Naive thymus-derived CD4-positive, alpha-beta T cell (primary cell): Measurements from ENCODE around the gene GIMAP5. TPM values are rescaled to one million over a fixed set of nuclear protein-coding genes. Genes with fewer than 3 reads are reported as not detected.
A peak's percentile ranks its signal among the peaks of the same experiment; 100 is the strongest.
"Not testable (repeated sequence)": the region's sequence is repeated elsewhere in the genome, so short reads cannot be mapped to it uniquely, and the experiment has no call there.

Experiments
- ATAC-seq: fragments of 150-1000 bp; cut with Tn5 transposase; 2 replicates; pipeline ENCODE4 v1.10.0; 2021; ENCODE audit warnings: mild to moderate bottlenecking, moderate library complexity
- CTCF ChIA-PET: fragments of 350-600 bp; sonication (Branson Sonifier 250); formaldehyde crosslinking; loops from one replicate; lab custom pipeline; 2021; ENCODE audit warnings: antibody characterized with exemption; lab: Charles Lee
- POLR2A ChIA-PET: fragments of 350-600 bp; sonication (Branson Sonifier 250); formaldehyde crosslinking; loops from one replicate; lab custom pipeline; 2021; ENCODE audit warnings: antibody characterized with exemption, inconsistent platforms; lab: Charles Lee
- DNase-seq, 9 donors: peaks; one replicate each; pipeline versions ENCODE4 v3.0.0 to v3.0.0-alpha.2; 2020 to 2022; ENCODE audit warnings: mixed read lengths in 1 of 9
- H3K27ac ChIP-seq: one replicate; pipeline ENCODE4 v1.7.0; 2013; ENCODE audit warnings: mild to moderate bottlenecking, low read depth, low read length, moderate library complexity
- H3K27me3 ChIP-seq, 2 donors: one replicate each; pipeline ENCODE4 v1.7.0; 2013; ENCODE audit warnings: low read length in 2 of 2, mild to moderate bottlenecking in 2 of 2, moderate library complexity in 2 of 2; ENCODE audit not compliant: control insufficient read depth in 2 of 2, insufficient read depth in 2 of 2
- H3K36me3 ChIP-seq, 3 experiments: 1 replicate in 2 of 3; 2 replicates in 1 of 3; pipeline ENCODE4 v1.7.0; 2013; ENCODE audit warnings: low read length in 3 of 3, mild to moderate bottlenecking in 3 of 3, moderate library complexity in 1 of 3; ENCODE audit not compliant: insufficient read depth in 3 of 3, control insufficient read depth in 2 of 3
- H3K4me1 ChIP-seq, 2 donors: one replicate each; pipeline ENCODE4 v1.7.0; 2013; ENCODE audit warnings: low read length in 2 of 2, mild to moderate bottlenecking in 2 of 2, moderate library complexity in 1 of 2; ENCODE audit not compliant: control insufficient read depth in 2 of 2, insufficient read depth in 2 of 2
- H3K4me3 ChIP-seq: 2 replicates; pipeline ENCODE4 v1.7.0; 2013; ENCODE audit warnings: mild to moderate bottlenecking, low read length
- H3K9me3 ChIP-seq, 3 experiments: 1 replicate in 2 of 3; 2 replicates in 1 of 3; pipeline ENCODE4 v1.7.0; 2013; ENCODE audit warnings: low read length in 3 of 3; ENCODE audit not compliant: control insufficient read depth in 2 of 3
- H3K27ac Mint-ChIP-seq, 9 donors: one replicate each; pipeline ENCODE4 v1.8.0; 2020 to 2022; ENCODE audit warnings: mixed read lengths in 9 of 9, mild to moderate bottlenecking in 8 of 9, moderate library complexity in 5 of 9, inconsistent platforms in 2 of 9
- H3K27me3 Mint-ChIP-seq, 5 donors: one replicate each; pipeline ENCODE4 v1.8.0; 2021 to 2022; ENCODE audit warnings: mixed read lengths in 5 of 5, mild to moderate bottlenecking in 1 of 5
- H3K36me3 Mint-ChIP-seq, 5 donors: one replicate each; pipeline ENCODE4 v1.8.0; 2020 to 2022; ENCODE audit warnings: mixed read lengths in 5 of 5, mild to moderate bottlenecking in 3 of 5, inconsistent platforms in 1 of 5
- H3K4me1 Mint-ChIP-seq, 7 donors: one replicate each; pipeline ENCODE4 v1.8.0; 2020 to 2022; ENCODE audit warnings: mixed read lengths in 7 of 7, mild to moderate bottlenecking in 3 of 7, inconsistent platforms in 1 of 7
- H3K4me3 Mint-ChIP-seq, 10 donors: one replicate each; pipeline ENCODE4 v1.8.0; 2020 to 2022; ENCODE audit warnings: mild to moderate bottlenecking in 10 of 10, mixed read lengths in 10 of 10, moderate library complexity in 6 of 10, inconsistent platforms in 2 of 10
- H3K9me3 Mint-ChIP-seq, 11 donors: one replicate each; pipeline ENCODE4 v1.8.0; 2020 to 2022; ENCODE audit warnings: mixed read lengths in 11 of 11, mild to moderate bottlenecking in 4 of 11, inconsistent platforms in 1 of 11, moderate library complexity in 1 of 11
- intact Hi-C, 2 donors: fragments of 100-400 bp; cut with micrococcal nuclease; formaldehyde crosslinking; loops; one replicate each; pipeline ENCODE4 v1.15.1; 2023
- polyA plus RNA-seq, 2 donors: library from polyadenylated mRNA; unstranded; fragments of 300-500 nt; fragmentation: Illumina TruSeq; gene quantifications; one replicate each; pipeline ENCODE4 v1.2.3, GENCODE V29; 2021
- total RNA-seq, 6 experiments: library from RNA in 5 of 6; stranded (reverse) in 5 of 6; gene quantifications; 1 replicate in 5 of 6; 2 replicates in 1 of 6; pipeline ENCODE4 v1.2.3 and lab custom pipeline; 2021 to 2026

The GIMAP5 gene
- total and polyA plus RNA-seq, 7 experiments from 2014 or later, result 58.1 to 819 (median 373) TPM

- intact Hi-C loops, result no loop called here
- Mint-ChIP-seq H3K27me3 (peaks cover 0 to 15% (median 0%) of the 10 kb centered on the region in 5 donors), H3K4me1 (peaks cover 12 to 29% (median 28%) of the 10 kb centered on the region in 7 donors), H3K36me3 (peaks cover 0 to 13% (median 0%) of the 10 kb centered on the region in 5 donors), H3K4me3 (no peak overlapping the region), H3K27ac (no peak overlapping the region), H3K9me3 (peaks cover 0 to 18% (median 2%) of the 10 kb centered on the region in 11 donors)
- H3K36me3 ChIP-seq, result no peaks in the 10 kb centered on the region
- H3K9me3 ChIP-seq, result no peaks in the 10 kb centered on the region
- no peak overlapping the region for H3K4me3 ChIP-seq
- DNase-seq (no peak), ATAC-seq (no peak)
- CTCF ChIA-PET, result interaction anchor here (0.6 to 2.2 kb wide), 4 partner anchors 44 to 311 kb away, joined by 3 to 11 read pairs (median 3); no protein-coding TSS in a partner anchor
- peaks cover 18 to 20% of the 10 kb centered on the region in 2 donors for H3K4me1 ChIP-seq
- H3K27ac ChIP-seq, result no peak overlapping the region
- POLR2A ChIA-PET, result interaction anchor here (0.7 to 1.8 kb wide), 8 partner anchors 18 to 444 kb away, joined by 3 to 9 read pairs (median 4); partner anchors contain the start of genes GIMAP1 and GIMAP8
- no peaks in the 10 kb centered on the region for H3K27me3 ChIP-seq
Observed at GRCh38 chr7:150759479-150759878, 22.3 kb downstream of the GIMAP5 start.

- no peak for DNase-seq
- Mint-ChIP-seq H3K36me3 (peaks cover 0 to 8% (median 0%) of the 10 kb centered on the region in 5 donors), H3K27me3 (peaks cover 0 to 25% (median 0%) of the 10 kb centered on the region in 5 donors), H3K4me3 (no peak overlapping the region), H3K27ac (peak overlapping the region in 1 of 9 donors; percentile 45), H3K4me1 (no peaks in the 10 kb centered on the region), H3K9me3 (peaks cover 0 to 8% (median 0%) of the 10 kb centered on the region in 11 donors)
- Histone ChIP-seq H3K9me3 (no peaks in the 10 kb centered on the region), H3K4me1 (no peaks in the 10 kb centered on the region), H3K36me3 (no peaks in the 10 kb centered on the region), H3K27ac (no peak overlapping the region), H3K27me3 (no peaks in the 10 kb centered on the region), H3K4me3 (no peak overlapping the region)
- CTCF ChIA-PET, result interaction anchor here (0.8 to 1.1 kb wide), 2 partner anchors 12 to 320 kb away, joined by 3 read pairs; no protein-coding TSS in a partner anchor
- ATAC-seq, result no peak
- intact Hi-C loops, result no loop called here
- POLR2A ChIA-PET, result no interaction called here
Observed at GRCh38 chr7:150766334-150766709, 29.1 kb downstream of the GIMAP5 start.

- H3K9me3 Mint-ChIP-seq, result peaks cover 6 to 25% (median 14%) of the 10 kb centered on the region in 11 donors
- CTCF ChIA-PET, result interaction anchor here (0.6 to 1.0 kb wide), 3 partner anchors 9 to 115 kb away, joined by 3 to 6 read pairs (median 4); no protein-coding TSS in a partner anchor
- no peak for ATAC-seq
Observed at GRCh38 chr7:150769768-150770167, 32.5 kb downstream of the GIMAP5 start.

GRCh38 chr7:150774131-150774530 lies 36.9 kb downstream of the GIMAP5 start:
- DNase-seq, H3K4me1 Mint-ChIP-seq, CTCF ChIA-PET, H3K9me3 ChIP-seq, H3K27ac ChIP-seq, H3K4me1 ChIP-seq, H3K4me3 Mint-ChIP-seq, H3K27ac Mint-ChIP-seq, H3K27me3 ChIP-seq, H3K36me3 ChIP-seq, ATAC-seq, H3K4me3 ChIP-seq: not testable (repeated sequence)
- H3K27me3 Mint-ChIP-seq, result peaks cover 0 to 54% (median 0%) of the 10 kb centered on the region in 5 donors
- peaks cover 6 to 31% (median 14%) of the 10 kb centered on the region in 11 donors for H3K9me3 Mint-ChIP-seq
- H3K36me3 Mint-ChIP-seq, result peaks cover 0 to 12% (median 6%) of the 10 kb centered on the region in 5 donors
- intact Hi-C loops, result loop anchor here in 1 of 2 donors (10.0 kb wide), 3 partner anchors 121 to 341 kb away; no protein-coding TSS in a partner anchor
- POLR2A ChIA-PET, result interaction anchor here (0.7 kb wide), 1 partner anchor 118 kb away, joined by 3 read pairs; no protein-coding TSS in a partner anchor

More at GRCh38 chr7:150769768-150770167, 32.5 kb downstream of the GIMAP5 start:
- POLR2A ChIA-PET, result interaction anchor here (0.5 to 0.7 kb wide), 2 partner anchors 28 to 94 kb away, joined by 3 to 4 read pairs; no protein-coding TSS in a partner anchor
- Mint-ChIP-seq H3K4me1 (no peaks in the 10 kb centered on the region), H3K36me3 (peaks cover 0 to 12% (median 6%) of the 10 kb centered on the region in 5 donors), H3K4me3 (no peak overlapping the region), H3K27me3 (peaks cover 0 to 36% (median 0%) of the 10 kb centered on the region in 5 donors), H3K27ac (no peak overlapping the region)
- Histone ChIP-seq H3K36me3 (no peaks in the 10 kb centered on the region), H3K27me3 (no peaks in the 10 kb centered on the region), H3K4me1 (no peaks in the 10 kb centered on the region), H3K27ac (no peak overlapping the region), H3K9me3 (no peaks in the 10 kb centered on the region), H3K4me3 (no peak overlapping the region)
- DNase-seq, result no peak
- intact Hi-C loops, result loop anchor here in 1 of 2 donors (10.0 kb wide), 3 partner anchors 125 to 345 kb away; no protein-coding TSS in a partner anchor

- no peak overlapping the region for H3K27ac ChIP-seq
- ChIA-PET POLR2A (no interaction called here), CTCF (interaction anchor here (0.6 to 1.3 kb wide), 14 partner anchors 8 to 422 kb away, joined by 3 to 5 read pairs (median 3); partner anchors contain the start of gene GIMAP6)
- ATAC-seq, result no peak
- H3K27me3 ChIP-seq, result no peaks in the 10 kb centered on the region
- DNase-seq, result no peak
- Mint-ChIP-seq H3K27ac (no peak overlapping the region), H3K36me3 (peaks cover 0 to 9% (median 5%) of the 10 kb centered on the region in 5 donors), H3K4me1 (peaks cover 0 to 8% (median 4%) of the 10 kb centered on the region in 7 donors), H3K4me3 (no peak overlapping the region), H3K9me3 (peaks cover 6 to 19% (median 10%) of the 10 kb centered on the region in 11 donors), H3K27me3 (peaks cover 0 to 47% (median 0%) of the 10 kb centered on the region in 5 donors)
- no peaks in the 10 kb centered on the region for H3K4me1 ChIP-seq
- no peaks in the 10 kb centered on the region for H3K36me3 ChIP-seq
- intact Hi-C loops, result loop anchor here (1.0 to 10.0 kb wide), 6 partner anchors 99 to 395 kb away; no protein-coding TSS in a partner anchor
- no peaks in the 10 kb centered on the region for H3K9me3 ChIP-seq
- H3K4me3 ChIP-seq, result no peak overlapping the region
Observed at GRCh38 chr7:150778014-150778737, 41.0 kb downstream of the GIMAP5 start.

GRCh38 chr7:150778738-150779301 lies 41.6 kb downstream of the GIMAP5 start:
- POLR2A ChIA-PET, result no interaction called here
- CTCF ChIA-PET, result interaction anchor here (0.6 to 1.3 kb wide), 14 partner anchors 8 to 423 kb away, joined by 3 to 5 read pairs (median 3); partner anchors contain the start of gene GIMAP6
- ATAC-seq, result peak; percentile 88

More at GRCh38 chr7:150778738-150779301, 41.6 kb downstream of the GIMAP5 start:
- Mint-ChIP-seq H3K4me3 (no peak overlapping the region), H3K4me1 (peaks cover 0 to 8% (median 4%) of the 10 kb centered on the region in 7 donors), H3K9me3 (peaks cover 2 to 12% (median 5%) of the 10 kb centered on the region in 11 donors), H3K36me3 (peaks cover 0 to 4% (median under 1%) of the 10 kb centered on the region in 5 donors), H3K27me3 (peaks cover 0 to 42% (median 0%) of the 10 kb centered on the region in 5 donors), H3K27ac (no peak overlapping the region)
- Histone ChIP-seq H3K4me1 (no peaks in the 10 kb centered on the region), H3K36me3 (no peaks in the 10 kb centered on the region), H3K27ac (no peak overlapping the region), H3K9me3 (no peaks in the 10 kb centered on the region), H3K4me3 (no peak overlapping the region), H3K27me3 (no peaks in the 10 kb centered on the region)
- peak; percentile 31 to 76 (median 60) for DNase-seq
- intact Hi-C loops, result loop anchor here (1.0 to 10.0 kb wide), 6 partner anchors 98 to 394 kb away; no protein-coding TSS in a partner anchor
